GM19043 (cell line): ENCODE data around the gene SRRM2.
"Not testable (repeated sequence)": the region's sequence is repeated elsewhere in the genome, so short reads cannot be mapped to it uniquely, and the experiment has no call there.

Experiments used
- ATAC-seq: cut with Tn5 transposase; IDR thresholded peaks from one replicate; pipeline ENCODE4 v1.9.1; 2021; ENCODE audit warnings: low read depth; ENCODE audit not compliant: unreplicated experiment

SRRM2 gene

GRCh38 chr16:2713985-2714774, 38.3 kb upstream of the SRRM2 start:
- ATAC-seq: no peak

DNA sequence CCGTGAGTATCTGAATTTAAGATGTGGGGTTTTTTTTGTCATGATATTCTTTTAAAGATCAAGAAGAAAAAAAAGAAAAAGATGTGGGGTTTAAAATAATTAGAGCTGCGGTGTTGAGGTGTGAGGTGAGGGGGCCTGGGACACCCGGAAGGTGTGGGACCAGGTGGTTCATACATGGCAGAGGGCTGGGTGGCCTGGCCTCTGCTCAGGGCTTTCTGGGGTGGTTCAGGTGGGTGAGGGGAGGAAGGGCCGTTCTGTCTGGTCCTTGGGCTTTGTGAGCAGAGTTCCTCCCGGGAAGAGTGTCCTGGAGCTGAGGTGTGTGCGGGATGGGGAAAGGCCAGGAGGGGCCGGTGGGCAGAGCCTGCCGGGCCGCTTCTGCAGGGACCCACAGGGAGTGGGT, 37.4 kb upstream of the SRRM2 start:
- ATAC-seq: no peak

DNA sequence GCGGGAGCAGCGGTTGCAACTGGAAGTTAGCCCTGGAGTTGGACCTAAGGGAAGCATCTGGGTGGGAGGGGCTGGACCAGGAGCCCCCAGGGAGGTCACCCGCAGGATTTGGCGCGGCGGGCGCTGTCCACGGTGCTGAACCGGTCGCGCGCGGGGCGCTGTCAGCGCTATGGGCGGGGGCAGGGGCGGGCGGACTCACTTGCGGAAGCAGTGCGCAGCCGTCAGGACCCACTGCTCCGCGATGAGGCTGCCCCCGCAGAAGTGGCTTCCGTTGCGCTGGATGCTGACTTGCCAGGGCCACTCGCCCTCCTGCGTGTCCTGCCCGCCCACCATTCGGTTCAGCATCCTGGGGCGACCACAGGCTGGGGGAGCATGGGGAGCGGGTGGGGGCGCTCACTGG, 36.9 kb upstream of the SRRM2 start:
- ATAC-seq: no peak

- no peak for ATAC-seq
These were observed 36.2 kb upstream of the SRRM2 start for GRCh38 chr16:2715966-2716885.

DNA sequence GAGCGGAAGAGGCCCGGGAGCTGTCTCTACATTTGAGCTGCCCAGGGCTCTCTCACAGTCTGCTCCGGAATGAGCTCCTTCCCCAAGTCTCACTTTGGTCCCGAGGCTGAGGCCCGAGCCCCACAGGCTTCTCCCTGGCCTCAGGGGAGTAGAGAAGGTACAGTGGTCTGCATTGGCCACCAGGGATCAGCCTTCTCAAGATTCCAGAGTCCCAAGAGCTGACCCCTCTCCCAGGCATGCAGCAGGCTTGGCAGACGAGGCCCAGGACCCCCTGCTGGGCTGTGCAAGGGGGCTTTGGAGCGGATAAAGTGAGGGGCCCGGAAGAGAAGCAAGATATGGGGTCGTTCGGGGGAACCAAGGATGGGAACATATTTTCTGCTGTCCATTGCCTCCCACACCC, 35.5 kb upstream of the SRRM2 start:
- no peak for ATAC-seq

GRCh38 chr16:2717383-2718263, 34.8 kb upstream of the SRRM2 start:
- no peak for ATAC-seq

- ATAC-seq: no peak
These were observed 32.9 kb upstream of the SRRM2 start for GRCh38 chr16:2719328-2720063.

- no peak for ATAC-seq
These were observed 32.4 kb upstream of the SRRM2 start, which contains the start of gene PRSS27 for GRCh38 chr16:2720064-2720457. TSS of gene PRSS27 (minus strand) at chr16:2720224. CDS start at chr16:2720160, 64 bp downstream.

DNA sequence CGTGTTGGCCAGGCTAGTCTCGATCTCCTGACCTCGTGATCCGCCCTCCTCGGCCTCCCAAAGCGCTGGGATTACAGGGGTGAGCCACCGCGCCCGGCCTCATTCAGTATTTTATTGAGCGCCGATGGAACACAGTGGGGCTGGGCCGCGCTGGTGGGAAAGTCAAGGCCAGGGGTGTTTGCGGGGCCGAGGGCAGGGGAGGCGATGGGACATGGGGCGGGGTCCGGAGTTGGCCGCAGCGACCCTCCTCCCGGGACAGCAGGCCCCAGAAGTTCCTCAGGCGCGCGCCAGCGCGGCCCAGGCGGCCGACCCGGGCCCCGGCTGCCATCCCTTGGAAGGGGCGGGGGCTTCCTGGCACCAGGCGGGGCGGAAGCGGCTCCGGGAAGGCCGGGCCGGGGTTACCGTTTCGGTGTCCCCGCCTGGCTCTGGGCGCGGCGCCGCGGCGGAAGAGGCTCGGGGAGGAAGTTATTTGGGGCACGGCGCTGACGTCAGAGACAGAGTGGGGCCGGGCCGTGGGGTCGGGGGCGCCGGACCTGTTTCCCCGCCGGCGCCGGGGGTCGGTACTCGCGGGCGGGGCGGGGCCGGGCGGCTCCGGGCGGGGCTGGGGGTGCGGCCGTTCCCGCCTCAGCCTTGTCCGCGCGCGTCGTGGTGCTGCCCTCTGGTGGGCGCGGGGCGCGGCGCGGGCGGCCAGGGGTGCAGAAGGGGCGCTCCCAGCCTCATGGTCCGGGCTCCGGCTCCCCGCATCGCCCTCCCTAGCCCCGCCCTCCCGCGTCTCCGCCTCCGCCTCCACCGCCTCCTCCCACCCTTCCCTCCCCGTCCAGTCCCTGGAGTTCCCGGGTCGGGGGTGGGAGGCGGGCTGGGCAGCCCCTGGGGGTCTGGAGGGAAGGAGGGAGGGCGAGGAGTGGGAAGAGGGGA, 31.5 kb upstream of the SRRM2 start:
- ATAC-seq: peak; percentile 82

GRCh38 chr16:2721634-2722173, 30.7 kb upstream of the SRRM2 start:
- not testable (repeated sequence) for ATAC-seq

DNA sequence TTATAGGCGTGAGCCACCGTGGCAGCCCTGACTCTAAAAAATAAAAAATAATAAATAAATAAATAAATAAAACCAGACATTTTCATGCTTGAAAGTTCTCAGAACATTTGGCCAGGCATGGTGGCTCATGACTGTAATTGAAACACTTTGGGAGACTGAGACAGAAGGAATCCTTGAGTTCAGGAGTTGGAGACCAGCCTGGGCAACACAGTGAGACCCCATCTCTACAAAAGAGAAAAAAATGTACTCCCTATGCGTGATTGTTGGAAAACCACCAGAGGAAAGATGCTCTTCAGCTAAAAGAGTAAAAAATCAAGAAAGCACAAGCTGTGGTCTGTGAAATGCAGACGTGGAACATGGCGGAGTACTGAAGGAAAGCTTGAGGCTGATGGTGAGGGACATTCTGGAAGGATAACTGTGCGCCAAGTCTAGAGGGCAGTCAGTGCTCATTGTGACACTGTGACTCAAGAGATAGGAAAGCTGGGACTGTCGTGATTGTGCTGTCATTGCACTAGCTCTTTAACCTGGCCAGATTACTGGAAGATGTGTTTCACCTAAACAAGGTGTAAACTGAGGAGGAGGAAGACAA, 28.3 kb upstream of the SRRM2 start:
- ATAC-seq: no peak

DNA sequence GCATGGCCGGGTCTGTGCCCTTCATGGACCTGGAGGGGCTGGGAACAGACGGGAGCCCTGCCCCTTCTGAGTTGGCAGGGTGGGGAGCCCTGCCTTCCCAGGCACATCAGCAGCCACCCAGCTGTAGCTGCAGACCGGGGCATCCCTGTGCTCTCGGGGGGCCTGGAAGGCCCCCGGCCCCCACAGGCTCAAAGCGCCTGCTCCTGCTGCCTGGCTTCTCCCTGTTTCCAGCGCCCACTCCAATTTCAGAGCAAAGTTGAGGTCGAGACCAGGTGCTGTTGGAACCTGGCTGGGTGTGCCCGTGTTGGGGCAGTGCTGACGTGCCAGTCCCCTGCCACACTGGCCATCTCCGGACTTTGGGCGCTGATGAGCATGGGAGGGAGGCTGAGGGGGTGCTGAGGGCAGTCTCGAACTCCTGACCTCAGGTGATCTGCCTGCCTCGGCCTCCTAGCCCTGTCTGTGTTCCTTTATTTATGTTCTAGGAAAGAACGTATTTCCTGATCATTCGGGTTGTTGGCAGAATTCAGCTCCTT, 27.6 kb upstream of the SRRM2 start:
- ATAC-seq: no peak

- no peak for ATAC-seq
These were observed 25.5 kb upstream of the SRRM2 start for GRCh38 chr16:2726923-2727322.

DNA sequence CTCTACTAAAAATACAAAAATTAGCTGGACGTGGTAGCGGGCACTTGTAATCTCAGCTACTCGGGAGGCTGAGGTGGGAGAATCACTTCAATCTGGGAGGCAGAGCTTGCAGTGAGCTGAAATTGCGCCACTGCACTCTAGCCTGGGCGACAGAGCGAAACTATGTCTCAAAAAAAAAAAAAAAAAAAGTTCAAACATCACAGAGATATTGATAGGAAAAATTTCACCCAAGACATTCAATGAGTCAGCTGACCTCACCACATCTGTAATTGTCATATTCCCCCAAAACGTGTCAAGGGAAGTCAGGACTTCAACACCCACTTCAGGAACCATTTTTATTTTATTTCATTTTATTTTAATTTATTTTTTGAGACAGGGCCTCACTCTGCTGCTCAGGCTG, 24.4 kb upstream of the SRRM2 start:
- no peak for ATAC-seq

- ATAC-seq: no peak
These were observed 17.5 kb upstream of the SRRM2 start for GRCh38 chr16:2734844-2735515.

GRCh38 chr16:2736476-2737237, 15.8 kb upstream of the SRRM2 start:
- ATAC-seq: no peak

DNA sequence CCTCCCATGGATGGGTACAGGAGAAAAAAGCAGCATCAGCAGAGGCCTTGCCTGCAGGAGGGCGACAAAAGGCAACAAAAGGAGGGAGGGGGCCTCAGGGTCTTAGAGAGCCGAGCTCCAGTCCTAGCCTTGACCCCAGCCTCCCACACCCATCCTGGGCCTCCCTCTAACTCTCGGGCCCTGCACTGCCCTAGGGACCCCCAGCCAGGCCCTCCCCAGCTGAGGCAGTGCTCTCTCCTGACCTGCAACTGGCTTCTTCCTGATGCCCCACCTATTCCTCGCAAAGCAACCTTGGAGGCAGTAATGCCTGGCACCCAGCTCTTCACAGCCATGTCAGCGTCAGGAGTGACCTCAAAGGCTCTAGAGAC, 15.2 kb upstream of the SRRM2 start:
- ATAC-seq: no peak
